Brain microvascular endothelial cell (primary cell): ENCODE data around the gene INSYN1.

ENCODE experiments used
- DNase-seq: peaks from one replicate; pipeline ENCODE4 v3.0.0-alpha.2; 2020
- H3K27ac ChIP-seq: fragments of 250-450 bp; sonication (Bioruptor Pico); 2 replicates; pipeline ENCODE4 v1.5.1; 2020; ENCODE audit warnings: mild to moderate bottlenecking, moderate library complexity
- H3K27me3 ChIP-seq: fragments of 250-450 bp; sonication (Bioruptor Pico); replicated peaks from 2 replicates; pipeline ENCODE4 v1.5.1; 2020; ENCODE audit warnings: mild to moderate bottlenecking
- H3K36me3 ChIP-seq: fragments of 250-450 bp; sonication (Bioruptor Pico); replicated peaks from 2 replicates; pipeline ENCODE4 v1.5.1; 2020; ENCODE audit warnings: mild to moderate bottlenecking
- H3K4me3 ChIP-seq: 2 replicates; pipeline ENCODE4 v1.5.1; 2011; ENCODE audit warnings: low read depth, mild to moderate bottlenecking, control low read depth, low read length, moderate library complexity
- CTCF ChIP-seq: IDR thresholded peaks from 2 replicates; pipeline ENCODE4 v1.5.1; 2011; ENCODE audit warnings: low read depth, mild to moderate bottlenecking, moderate library complexity, low read length, control low read depth, inconsistent platforms; ENCODE audit errors: missing control alignments
- in situ Hi-C: cut with HindIII; loops from 2 replicates; pipeline ENCODE4 v1.10.0; 2017; ENCODE audit warnings: low sequenced_read_pairs, low pct_ligation_motif_present

Gene INSYN1

DNA sequence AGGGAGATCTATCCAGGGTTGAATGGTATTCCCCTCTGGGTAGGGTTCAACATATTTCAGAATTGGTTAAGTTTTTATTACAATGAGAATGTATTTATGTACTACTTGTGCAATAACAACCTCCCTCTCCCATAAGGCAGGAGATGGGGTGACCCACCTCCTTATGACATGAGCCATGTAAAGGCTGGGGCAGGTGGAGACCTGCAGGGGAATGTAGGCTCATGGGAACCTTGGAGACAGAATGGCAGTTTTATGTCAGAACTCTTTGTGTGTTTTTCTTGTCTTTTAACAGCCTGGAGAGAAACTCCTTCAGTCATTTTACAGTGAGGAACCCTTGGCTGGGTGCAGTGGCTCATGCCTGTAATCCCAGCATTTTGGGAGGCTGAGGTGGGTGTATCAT, 24.6 kb upstream of the INSYN1 start:
- Histone ChIP-seq H3K27ac (no peak overlapping the region), H3K4me3 (no peak overlapping the region), H3K36me3 (no peaks in the 10 kb centered on the region), H3K27me3 (no peaks in the 10 kb centered on the region)
- in situ Hi-C loops: no loop called here
- DNase-seq: no peak
- TF ChIP-seq CTCF: no peak

GRCh38 chr15:73773428-73773827, 20.3 kb upstream of the INSYN1 start:
- Histone ChIP-seq H3K27ac (no peak overlapping the region), H3K36me3 (no peaks in the 10 kb centered on the region), H3K4me3 (no peak overlapping the region), H3K27me3 (peaks cover 2% of the 10 kb centered on the region)
- in situ Hi-C loops: no loop called here
- no peak for TF ChIP-seq CTCF
- DNase-seq: no peak

- no peak for DNase-seq
- no peak for TF ChIP-seq CTCF
- Histone ChIP-seq H3K27me3 (peaks cover 5% of the 10 kb centered on the region), H3K36me3 (no peaks in the 10 kb centered on the region), H3K27ac (no peak overlapping the region), H3K4me3 (no peak overlapping the region)
- in situ Hi-C loops: no loop called here
These were observed 18.4 kb upstream of the INSYN1 start for GRCh38 chr15:73771385-73772045.

GRCh38 chr15:73770050-73770449, 16.9 kb upstream of the INSYN1 start:
- H3K27me3 ChIP-seq: peaks cover 5% of the 10 kb centered on the region
- TF ChIP-seq CTCF: no peak
- no peak for DNase-seq
- H3K27ac ChIP-seq: no peak overlapping the region
- no peak overlapping the region for H3K4me3 ChIP-seq
- in situ Hi-C loops: no loop called here
- H3K36me3 ChIP-seq: no peaks in the 10 kb centered on the region

GRCh38 chr15:73767806-73768501, 14.8 kb upstream of the INSYN1 start:
- DNase-seq: no peak
- Histone ChIP-seq H3K27ac (no peak overlapping the region), H3K36me3 (no peaks in the 10 kb centered on the region), H3K4me3 (no peak overlapping the region), H3K27me3 (peaks cover 5% of the 10 kb centered on the region)
- in situ Hi-C loops: no loop called here
- no peak for TF ChIP-seq CTCF
